Superior temporal gyrus (tissue), 1 donor: Measurements from ENCODE around the gene PARD6G.

Source experiments
- DNase-seq: peaks from one replicate; pipeline ENCODE4 v3.0.0-alpha.2; 2016; ENCODE audit errors: extremely low spot score

PARD6G gene

DNA sequence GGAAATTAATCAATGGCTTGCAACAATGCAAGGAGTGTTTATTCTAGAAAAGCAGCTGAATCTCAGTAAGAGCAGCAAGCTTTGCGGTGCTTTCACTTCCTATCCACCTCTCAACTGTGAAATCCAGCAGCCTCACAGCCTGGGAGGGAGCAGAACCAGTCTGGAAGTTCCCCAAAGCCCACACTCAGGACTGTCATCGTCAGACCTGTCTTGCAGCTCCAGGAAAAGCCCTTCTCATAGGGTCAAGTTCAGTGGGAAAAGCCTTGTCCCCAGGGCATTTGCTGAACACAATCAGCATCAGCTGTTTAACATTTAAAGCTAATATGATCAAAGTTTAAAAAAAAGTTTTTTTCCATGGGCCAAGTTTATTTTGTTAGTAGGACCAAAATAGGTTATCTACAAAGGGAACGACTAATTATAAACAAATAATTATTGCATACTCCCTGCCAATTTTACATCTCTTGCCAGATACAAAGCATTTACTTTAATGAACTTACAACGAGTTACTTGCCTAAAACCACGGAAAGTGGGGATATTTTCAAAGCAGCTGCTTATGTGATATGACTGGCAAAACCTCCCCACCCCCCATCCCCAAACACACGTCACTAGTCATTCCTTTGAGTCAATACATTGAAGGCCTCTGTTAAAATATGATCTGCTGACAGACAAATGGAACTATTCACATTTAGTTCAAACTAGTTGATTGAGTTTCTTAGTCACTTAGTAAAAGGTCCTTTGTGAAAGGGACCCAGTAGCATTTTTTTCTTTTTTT, 36.8 kb downstream of the PARD6G start:
- no peak for DNase-seq

DNA sequence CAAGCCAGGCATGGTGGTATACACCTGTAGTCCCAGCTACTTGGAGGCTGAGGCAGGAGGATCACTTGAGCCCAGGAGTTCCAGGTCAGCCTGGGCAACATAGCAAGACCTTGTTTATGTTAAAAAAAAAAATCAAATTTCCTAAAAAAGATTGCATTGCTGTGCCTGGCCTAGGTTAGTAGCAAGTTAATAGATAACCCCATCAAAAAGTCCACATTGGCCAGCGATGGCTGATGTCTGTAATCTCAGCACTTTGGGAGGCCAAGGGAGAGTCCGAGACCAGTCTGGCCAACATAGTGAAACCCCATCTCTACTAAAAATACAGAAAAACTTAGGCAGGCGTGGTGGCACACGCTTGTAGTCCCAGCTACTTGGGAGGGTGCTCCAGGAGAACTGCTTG, 38.7 kb downstream of the PARD6G start:
- DNase-seq, result no peak

DNA sequence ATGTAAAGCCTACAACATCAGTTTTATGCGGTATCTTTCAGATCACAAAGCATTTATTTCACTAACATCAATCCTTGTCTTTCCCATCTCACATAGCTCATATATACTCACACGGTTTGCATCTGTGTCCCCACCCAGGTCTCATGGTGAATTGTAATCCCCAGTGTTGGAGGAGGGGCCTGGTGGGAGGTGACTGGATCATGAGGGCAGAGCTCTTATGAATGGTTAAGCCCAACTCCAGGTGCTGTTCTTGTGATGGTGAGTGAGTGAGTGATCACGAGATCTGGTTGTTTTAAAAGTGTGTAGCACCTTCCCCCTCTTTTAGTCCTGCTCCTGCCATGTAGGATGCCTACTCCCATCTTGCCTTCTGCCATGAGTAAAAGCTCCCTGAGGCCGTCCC, 42.0 kb downstream of the PARD6G start:
- no peak for DNase-seq

DNA sequence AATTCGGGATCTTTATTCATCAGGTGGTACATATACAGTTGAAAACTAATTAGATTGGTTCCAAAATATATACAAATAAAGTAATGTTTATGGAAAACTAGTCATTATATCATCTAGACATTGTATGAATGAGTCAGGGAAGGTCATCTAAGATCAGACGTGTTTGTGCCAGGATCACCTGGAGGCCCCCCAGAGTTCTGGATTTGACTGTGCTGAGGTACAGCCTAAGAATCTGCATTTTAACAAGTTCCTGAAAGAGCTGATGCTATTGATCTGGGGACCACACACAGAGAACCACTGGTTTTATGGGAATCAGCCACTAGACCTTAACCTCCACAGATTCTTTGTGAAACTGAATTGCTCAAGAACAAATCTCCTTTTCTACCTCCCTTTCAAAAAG, 43.2 kb downstream of the PARD6G start:
- DNase-seq, result no peak

DNA sequence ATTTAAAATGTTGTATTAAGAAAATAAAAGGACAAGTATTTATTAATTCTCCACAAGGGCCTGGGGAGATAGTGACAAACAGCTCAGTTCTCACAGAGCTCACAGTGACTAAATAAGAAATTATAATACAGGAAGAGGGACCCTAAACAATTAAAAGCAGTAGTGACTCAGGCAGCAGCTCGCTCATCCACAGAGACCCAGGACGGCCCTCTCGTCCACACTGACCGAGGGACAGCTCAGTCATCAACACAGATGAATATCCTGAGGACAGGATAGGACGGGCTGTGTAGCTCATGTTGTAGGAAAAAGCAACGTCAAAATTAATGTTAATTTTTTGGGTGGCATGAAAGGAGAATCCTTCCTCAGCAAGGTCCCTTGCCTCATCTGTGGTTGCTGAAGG, 44.1 kb downstream of the PARD6G start:
- no peak for DNase-seq

DNA sequence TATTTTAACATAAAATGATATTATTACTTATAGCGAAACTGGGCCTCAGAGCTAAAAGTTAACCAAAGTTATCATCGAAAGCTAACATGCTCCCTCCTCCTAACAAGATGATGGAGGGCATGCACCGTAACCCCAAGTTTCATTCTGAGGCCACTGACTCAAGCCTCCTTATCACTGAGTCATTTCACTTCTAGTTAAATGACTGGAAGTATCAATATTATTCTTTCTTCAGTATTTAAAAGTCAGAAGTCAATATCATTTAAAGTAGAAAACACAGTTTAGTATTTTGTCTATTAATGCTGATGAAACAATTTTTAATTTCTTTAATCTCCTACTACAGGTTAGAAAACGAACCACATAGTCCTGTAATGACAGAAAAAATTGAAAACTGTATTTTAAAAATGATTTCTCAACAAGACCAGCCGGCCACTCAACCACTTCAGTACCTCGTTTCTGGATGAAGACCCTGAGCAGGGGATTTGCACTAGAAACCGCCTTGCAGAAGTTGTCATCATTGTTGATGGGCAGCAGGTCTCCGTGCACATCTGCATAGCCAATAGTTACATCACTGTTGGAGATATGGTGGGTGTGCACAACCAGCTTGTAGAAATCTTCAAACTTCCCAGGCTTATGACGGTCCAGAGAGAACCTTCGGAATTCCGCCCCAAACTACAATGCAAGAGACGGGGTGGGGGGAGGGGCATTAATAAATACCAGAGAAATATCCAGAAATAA, 44.9 kb downstream of the PARD6G start:
- DNase-seq, result no peak

DNA sequence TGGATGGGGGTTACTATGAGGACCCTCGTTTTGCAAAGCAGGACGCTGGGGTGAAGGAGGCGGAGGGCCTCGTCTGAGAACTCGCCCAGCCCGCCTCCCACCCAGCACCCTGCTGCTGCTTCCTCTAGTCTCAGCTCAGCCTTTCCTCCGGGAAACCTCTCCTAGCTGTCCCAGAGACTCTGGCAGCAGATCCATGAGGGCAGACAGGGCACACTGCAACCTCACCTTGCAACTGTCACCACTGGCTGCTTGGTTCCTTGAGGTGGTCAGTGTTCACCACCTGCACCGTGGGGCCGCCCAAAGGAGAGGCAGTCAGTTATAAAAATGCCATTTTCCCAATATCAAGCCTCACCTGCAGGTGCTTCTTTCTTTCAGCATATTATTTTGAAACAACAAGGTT, 45.6 kb downstream of the PARD6G start:
- DNase-seq, result no peak

DNA sequence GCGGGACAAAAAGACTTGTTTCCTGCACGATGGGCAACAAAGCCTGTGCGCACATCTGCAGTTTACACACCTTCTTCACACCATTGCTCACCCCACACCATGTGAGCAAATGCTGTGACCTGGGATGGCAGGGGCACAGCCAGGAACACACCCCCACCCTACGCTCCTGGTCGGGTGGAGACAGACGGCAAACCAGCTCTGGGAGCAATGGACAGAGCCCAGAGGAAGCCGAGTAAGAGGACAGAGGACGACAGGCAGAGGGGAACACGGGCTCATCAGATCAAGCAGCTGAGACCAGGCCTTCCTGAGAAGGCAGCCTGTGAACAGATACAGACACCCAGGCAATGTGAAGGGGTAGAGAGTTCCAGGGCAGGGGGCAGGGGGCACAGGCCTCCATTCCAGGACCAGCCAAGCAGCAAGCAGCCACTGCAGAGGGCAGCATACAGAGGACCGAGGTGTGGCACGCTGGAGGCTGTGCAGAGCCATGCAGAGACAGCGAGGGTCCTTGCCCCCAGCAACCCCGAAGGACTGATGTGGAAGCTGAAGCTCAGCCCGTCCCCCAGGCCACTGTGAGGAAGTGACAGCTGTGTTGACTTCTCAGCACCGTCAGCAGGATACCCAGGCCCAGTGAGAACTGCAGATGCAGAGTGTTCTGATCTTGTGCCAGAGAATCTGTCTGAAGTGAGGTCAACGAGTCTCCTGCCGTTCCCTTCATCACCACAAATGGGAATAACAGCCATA, 46.2 kb downstream of the PARD6G start:
- DNase-seq, result no peak

DNA sequence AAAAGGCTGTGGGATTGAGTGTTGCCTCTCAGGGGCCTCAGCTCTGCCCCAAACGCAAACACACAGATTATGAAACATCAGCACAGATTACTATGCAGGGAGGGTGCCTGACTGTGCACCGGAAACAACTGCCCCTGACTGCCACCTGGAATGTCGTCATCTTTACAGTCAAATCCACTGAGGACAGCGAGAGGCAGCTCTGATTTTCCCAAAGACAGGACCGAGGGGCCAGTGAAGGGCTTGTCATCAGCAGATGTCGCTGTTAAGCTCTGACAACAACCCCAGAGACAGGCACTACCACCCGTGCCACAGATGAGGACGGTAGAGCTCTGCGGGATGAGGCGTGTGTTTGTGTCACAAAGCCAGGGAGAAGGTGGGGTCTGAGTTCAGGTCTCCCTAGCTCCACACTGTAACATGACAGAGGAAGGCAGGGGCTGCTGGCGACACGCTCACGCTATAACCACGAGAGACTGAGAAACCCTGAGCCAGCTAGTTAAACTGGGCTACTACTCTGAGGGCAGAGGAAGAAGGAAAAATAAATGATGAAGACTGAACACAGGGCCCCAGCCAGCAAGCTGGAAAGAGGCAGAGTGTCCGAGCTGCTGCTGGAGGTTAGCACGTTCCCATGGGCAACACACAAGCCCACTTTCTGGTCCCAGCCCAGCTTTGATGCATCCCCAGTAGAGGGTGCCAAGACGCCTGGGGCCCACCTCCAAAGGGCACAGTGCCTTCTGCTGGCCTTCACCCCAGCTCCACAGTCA, 47.0 kb downstream of the PARD6G start:
- DNase-seq, result peak; percentile 87

DNA sequence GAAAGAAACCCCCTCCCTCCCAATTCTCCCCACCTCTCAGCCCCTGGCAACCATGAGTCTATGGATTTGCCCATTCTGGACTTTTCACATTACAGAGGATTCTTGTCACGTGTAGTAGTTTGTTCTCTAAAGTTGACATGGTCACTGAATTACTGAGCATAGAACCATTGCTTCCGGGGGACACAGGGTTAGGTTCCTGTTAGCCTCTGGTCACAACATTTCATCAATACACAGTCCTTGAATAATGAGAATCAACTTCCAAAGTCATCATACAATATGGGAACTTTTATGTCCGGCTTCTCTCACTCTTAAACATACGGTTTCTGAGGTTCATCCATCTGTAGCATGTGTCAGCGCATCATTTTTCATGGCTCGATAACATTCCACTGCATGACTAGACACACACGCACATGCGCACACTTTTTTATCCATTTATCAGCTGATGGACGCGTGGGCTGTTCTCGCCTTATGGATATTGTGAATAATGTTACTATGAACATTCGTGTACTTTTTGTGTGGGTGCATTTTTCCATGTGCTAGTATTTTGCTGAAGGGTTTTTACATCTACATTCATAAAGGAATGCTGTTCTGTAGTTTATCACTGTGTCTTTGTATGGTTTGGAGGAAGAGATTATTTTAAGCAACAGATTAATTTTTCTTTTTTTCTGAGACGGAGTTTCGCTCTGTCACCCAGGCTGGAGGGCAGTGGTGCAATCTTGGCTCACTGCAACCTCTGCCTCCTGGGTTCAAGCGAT, 48.1 kb downstream of the PARD6G start:
- no peak for DNase-seq

DNA sequence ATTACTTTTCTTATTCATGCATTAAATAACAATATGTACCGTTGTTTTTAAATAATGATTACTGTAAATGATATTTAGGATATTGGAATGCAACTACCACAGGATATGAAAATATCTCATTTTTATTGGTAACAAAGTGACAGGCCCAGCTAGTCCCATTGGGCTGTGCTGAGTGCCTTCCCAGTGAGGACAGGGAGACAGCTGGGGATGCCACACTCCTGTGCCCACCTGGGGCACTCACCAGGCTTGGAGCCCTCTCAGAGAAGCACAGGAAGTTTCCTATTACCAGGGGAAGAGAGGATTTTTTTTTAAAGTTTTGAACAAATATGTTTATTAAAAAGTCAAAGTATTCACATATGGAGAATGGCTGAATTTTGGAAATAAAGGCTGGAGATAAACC, 48.9 kb downstream of the PARD6G start:
- no peak for DNase-seq

DNA sequence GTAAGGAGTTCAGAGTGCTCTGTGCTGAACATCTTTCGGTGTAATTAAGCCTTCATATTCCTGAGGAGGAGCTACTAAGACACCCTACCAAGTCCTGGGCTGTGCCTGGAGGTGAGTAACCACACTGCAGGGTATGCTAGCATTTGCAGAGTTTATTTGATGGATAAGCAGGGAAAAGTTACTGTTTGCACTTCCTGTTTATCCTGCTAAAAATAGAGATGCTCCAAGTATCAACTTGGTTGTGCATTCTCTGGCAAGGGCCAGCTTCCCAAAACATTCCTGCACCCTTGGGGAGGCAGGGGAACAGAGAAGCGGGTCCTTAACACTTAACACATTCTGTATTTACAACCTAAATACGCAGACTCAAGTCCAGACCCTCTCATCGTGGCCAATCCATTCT, 49.8 kb downstream of the PARD6G start:
- DNase-seq, result no peak

DNA sequence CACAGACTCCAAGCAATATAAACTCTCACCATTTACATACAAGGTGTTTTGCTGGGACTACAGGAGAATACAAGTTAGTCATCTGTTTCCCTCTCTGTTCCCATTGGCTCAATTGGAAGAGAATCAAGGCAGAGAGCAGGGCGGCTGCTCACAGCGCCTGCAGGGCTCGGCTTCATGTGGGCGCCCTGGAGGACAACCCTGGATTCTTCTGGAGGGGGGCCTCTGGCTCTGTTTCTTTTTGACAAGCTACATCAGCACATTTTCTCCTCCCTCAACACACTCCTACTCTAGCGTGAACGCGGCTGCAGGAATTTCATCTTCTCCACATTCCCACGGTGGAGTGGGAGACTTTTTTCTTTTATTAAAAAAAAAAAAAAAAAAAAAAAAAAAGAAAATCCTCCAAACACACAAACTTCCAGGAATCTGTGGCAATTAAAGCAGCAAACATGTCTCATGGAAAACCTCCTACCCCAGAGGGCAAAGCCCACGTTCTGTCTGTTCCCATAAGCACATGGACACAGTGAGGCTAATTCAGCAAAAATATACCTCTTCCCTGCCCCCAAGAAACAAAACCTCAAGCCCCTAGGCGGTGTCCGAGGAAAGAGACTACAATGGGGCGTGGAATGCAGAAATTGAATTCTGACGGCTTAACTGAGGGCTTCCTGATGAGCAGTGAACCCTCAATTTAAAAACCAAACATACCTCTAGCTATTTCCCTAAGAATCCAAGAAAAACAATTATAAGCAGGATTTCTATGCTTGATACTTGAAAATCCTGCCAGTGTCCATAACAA, 50.6 kb downstream of the PARD6G start:
- DNase-seq, result no peak

DNA sequence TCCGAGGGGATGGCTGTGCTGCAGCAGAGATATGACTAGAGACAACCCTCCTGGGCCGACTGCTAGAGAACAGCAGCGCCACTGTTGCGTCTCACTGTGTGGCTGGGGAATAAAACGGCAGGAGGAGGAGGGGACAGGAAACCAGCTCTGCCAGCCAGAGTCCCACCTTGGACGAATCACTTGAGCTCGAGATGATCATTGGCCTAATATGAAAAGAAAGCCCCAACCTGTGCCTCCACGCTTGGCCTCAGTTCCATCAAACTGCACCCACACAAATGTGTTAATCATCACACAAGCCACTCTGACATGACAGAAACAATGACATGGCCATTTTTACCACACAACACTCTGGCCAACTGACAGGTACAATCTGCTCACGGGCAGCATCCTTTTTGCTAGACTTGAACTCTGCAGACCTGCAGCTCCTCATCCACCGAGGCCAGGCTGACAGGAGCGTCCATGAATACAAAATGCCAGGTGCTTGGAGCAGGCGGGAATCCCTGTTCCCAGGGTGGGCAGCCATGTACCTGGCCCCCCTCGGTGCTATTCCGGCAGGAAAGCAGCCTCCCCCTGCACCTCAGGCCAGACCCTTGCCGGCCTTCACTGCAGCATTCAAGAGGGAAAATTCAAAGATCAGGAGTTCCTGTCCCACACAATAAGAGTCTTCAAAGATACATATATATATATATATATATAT, 52.3 kb downstream of the PARD6G start:
- DNase-seq, result no peak

DNA sequence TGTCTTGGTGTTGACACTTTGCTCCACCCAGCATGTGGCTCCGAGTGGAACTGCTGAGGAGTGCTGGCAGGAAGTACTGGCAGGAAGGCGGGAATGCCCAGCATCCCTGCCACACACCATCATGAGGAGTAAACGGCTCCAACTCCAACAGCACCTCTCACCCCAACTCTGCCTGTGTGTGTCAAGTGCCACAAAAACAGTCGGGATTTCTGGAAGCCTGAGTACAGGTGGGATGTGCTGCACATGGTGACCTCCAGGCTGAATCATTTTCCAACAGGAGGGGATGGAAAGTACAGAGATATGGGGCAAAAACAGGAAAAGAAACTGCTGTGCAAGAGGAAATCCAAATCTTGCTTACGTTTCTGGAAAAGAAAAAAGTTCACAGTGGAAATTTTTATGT, 53.6 kb downstream of the PARD6G start:
- DNase-seq, result no peak

DNA sequence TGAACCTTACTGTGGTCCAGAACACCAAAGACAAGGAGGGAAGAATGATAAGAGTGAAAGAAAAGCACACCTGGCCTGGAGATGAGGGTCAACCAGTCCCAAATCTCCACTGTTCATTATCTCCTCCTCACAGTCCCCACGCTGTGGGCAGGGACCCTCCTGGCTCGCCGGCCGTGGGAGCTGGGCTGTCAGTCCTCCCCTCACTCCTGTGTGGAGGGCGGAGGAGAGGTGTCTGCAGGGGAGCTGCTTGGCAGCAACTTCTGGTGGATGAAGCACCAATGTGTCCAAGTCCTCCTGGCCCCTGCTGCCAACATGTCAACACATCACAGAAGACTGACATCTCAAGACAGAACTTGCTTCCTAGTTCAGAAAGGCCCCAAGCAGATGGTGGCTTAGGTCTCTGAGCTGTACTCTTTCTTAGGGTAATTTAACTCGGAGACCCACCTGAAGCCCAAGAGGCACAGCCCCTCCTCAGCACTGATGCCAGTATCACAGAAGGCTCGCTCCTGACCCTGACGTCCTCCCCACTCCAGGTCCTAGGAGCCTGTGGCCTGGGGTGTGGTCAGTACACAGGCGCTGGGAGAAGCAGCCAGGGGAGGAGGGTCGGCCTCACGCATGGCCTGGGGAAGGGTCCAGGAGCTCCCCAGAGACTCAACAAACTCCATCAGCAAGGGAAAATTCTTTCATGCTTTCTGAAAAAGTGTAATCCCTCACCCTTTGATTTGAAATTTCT, 54.5 kb downstream of the PARD6G start:
- DNase-seq, result no peak

DNA sequence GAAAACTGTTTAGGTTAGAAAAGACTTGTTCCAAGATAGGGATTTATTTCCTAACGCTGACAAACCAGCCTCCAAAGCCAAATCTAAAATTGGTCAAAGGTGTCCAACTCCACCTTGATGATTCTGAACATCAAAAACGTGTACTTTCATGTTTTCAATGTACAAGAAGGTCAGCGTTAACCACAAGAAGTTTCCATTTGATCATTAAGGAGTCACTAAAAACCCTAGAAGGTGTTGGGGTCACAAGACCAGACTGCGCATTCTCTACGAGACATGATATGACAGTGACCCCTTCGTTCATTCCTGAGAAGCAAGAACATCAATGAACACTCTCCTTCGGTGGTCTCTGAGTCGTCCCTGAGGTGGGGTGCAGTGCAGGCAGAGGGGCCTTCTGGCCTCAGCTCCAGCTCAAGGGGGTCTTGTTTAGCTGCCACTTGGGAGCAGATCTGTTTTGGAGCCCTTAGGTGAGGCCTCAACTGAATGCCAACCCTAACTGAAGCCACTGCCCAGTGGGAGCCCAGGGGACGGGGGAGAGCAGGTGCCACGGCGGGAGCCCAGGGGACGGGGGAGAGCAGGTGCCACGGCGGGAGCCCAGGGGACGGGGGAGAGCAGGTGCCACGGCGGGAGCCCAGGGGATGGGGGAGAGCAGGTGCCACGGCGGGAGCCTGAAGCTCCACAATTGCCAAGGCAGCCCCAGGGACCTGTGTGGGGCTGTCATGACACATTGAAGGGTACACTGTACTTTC, 55.2 kb downstream of the PARD6G start:
- DNase-seq, result no peak

DNA sequence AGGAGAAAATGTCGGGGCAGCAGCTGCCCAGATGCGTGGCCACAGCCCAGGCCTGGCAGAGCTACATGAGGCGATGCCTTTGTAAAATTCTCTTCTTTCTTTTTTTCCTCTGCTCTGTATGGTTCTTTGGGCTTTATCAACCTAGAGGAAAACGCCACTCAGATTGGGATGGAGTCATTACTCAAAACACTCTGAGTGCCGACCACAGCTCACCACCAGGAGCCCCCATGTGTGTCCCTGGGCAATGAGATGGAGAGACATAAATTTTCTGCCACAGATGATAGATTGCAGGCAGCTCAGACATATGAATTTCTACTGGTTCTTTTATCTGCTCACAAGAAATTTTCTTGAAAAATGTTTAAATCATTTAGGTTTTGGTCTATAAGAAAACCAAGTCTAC, 56.0 kb downstream of the PARD6G start:
- no peak for DNase-seq
